ENCODE measurements around the gene PPP1R13B. TPM values are rescaled to one million over a fixed set of nuclear protein-coding genes. Genes with fewer than 3 reads are reported as not detected.
A peak's percentile ranks its signal among the peaks of the same experiment; 100 is the strongest.

Gene PPP1R13B
- total and polyA plus RNA-seq, 12 donors: 21.6 to 124 (median 75.5) TPM

DNA sequence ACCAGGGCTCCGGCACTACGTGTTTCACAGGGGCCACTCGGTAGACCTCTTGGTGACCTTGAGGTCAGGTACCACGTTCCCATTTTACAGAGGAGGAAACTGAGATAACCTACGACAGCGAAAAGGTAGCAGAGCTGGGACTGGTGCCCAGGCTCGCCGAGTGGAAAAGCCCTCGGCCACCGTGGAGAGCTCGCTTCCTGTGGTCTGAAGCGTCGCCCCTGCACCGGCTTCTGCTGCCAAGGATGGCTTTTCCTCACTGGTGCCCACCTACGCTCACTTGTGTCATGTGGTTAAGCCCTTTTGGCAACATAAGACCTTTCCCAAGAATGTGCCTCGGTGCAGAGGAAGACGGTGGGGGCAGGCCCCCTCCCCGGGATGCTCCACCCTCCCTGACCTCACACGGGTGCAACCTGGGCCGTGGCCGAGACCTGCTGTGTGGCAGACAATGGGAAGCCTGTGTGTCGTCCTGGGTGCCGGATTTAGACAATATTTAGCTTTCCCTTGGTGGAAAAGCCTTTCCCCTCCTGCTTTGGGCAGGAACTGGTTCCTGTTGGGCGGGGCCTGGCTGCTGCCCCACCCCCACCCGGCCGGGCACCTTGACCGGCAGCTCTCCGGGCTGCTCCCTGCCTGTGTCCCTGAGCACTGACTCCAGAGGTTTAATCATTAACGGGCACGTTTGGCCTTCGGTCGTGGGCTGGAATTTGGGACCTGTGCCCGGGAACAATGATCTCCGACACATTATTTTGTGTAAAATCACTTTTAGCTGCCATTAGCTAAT is 32.4 kb upstream of the PPP1R13B start:
- 22 to 29% methylated on average over 34 of the region's 34 CpGs for WGBS, 2 donors
- TF ChIP-seq, protein P1, sequence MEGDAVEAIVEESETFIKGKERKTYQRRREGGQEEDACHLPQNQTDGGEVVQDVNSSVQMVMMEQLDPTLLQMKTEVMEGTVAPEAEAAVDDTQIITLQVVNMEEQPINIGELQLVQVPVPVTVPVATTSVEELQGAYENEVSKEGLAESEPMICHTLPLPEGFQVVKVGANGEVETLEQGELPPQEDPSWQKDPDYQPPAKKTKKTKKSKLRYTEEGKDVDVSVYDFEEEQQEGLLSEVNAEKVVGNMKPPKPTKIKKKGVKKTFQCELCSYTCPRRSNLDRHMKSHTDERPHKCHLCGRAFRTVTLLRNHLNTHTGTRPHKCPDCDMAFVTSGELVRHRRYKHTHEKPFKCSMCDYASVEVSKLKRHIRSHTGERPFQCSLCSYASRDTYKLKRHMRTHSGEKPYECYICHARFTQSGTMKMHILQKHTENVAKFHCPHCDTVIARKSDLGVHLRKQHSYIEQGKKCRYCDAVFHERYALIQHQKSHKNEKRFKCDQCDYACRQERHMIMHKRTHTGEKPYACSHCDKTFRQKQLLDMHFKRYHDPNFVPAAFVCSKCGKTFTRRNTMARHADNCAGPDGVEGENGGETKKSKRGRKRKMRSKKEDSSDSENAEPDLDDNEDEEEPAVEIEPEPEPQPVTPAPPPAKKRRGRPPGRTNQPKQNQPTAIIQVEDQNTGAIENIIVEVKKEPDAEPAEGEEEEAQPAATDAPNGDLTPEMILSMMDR (IDR thresholded peaks at IDR 0.05): peak in 1 of 9 donors; percentile 21
- H3K4me3 ChIP-seq: peak overlapping the region in 7 of 10 donors; percentile 5 to 39 (median 26)
- H3K27me3 ChIP-seq: peaks cover 0 to 30% (median 0%) of the 10 kb centered on the region in 7 donors
- ATAC-seq (peak; percentile 51 to 80 (median 75)), DNase-seq (peak; percentile 46 to 59)
- peak overlapping the region; percentile 26 to 93 (median 76) for H3K27ac ChIP-seq
- H3K9me3 ChIP-seq: no peaks in the 10 kb centered on the region
- H3K4me1 ChIP-seq: peaks cover 29 to 44% (median 40%) of the 10 kb centered on the region in 9 donors
- no peaks in the 10 kb centered on the region for H3K36me3 ChIP-seq
- intact Hi-C loops (cut with DNase I): loop anchor here in 1 of 10 donors (5.0 kb wide), 1 partner anchor 32 kb away; the partner anchor contains the start of gene PPP1R13B

- WGBS, 2 donors: 78 to 81% methylated on average over 16 of the region's 16 CpGs
- H3K9me3 ChIP-seq: no peaks in the 10 kb centered on the region
- DNase-seq (no peak), ATAC-seq (no peak)
- no peaks in the 10 kb centered on the region for H3K36me3 ChIP-seq
- H3K27ac ChIP-seq: peak overlapping the region in 9 of 10 donors; percentile 72 to 93 (median 77)
- H3K4me3 ChIP-seq: peak overlapping the region in 2 of 10 donors; percentile 26 to 39
- TF ChIP-seq, protein P1 (IDR thresholded peaks at IDR 0.05): no peak
- H3K27me3 ChIP-seq: peaks cover 0 to 30% (median 0%) of the 10 kb centered on the region in 7 donors
- intact Hi-C loops (cut with DNase I): no loop called here
- peaks cover 29 to 44% (median 40%) of the 10 kb centered on the region in 9 donors for H3K4me1 ChIP-seq
Observed at GRCh38 chr14:103879118-103879569, 31.8 kb upstream of the PPP1R13B start.

- H3K27ac ChIP-seq: no peak overlapping the region
- no peak for DNase-seq
- H3K4me3 ChIP-seq: no peak overlapping the region
- TF ChIP-seq, protein P1 (IDR thresholded peaks at IDR 0.05): no peak
- H3K9me3 ChIP-seq: no peaks in the 10 kb centered on the region
- peaks cover 0 to 30% (median 0%) of the 10 kb centered on the region in 7 donors for H3K27me3 ChIP-seq
- peaks cover 29 to 44% (median 40%) of the 10 kb centered on the region in 9 donors for H3K4me1 ChIP-seq
- ATAC-seq: no peak
- WGBS, 2 donors: 84 to 88% methylated on average over 11 of the region's 11 CpGs
- intact Hi-C loops (cut with DNase I): no loop called here
- no peaks in the 10 kb centered on the region for H3K36me3 ChIP-seq
Observed at GRCh38 chr14:103878180-103878579, 30.8 kb upstream of the PPP1R13B start.

GRCh38 chr14:103875010-103875409 is 27.6 kb upstream of the PPP1R13B start:
- Histone ChIP-seq H3K9me3 (no peaks in the 10 kb centered on the region), H3K27ac (no peak overlapping the region), H3K4me1 (peaks cover 19 to 39% (median 27%) of the 10 kb centered on the region in 9 donors), H3K36me3 (no peaks in the 10 kb centered on the region), H3K4me3 (no peak overlapping the region), H3K27me3 (peaks cover 0 to 13% (median 0%) of the 10 kb centered on the region in 7 donors)
- no peak for ATAC-seq
- 95 to 96% methylated on average over 5 of the region's 5 CpGs for WGBS, 2 donors
- TF ChIP-seq, protein P1 (IDR thresholded peaks at IDR 0.05): no peak
- DNase-seq: no peak
- intact Hi-C loops (cut with DNase I): no loop called here
